Cardiac fibroblast (primary cell): ENCODE data around the gene TYRO3.

Source experiments
- DNase-seq, 2 donors: peaks; one replicate each; pipeline versions ENCODE4 v3.0.0 to v3.0.0-alpha.2; 2010; ENCODE audit warnings: low read depth in 2 of 2
- H3K4me3 ChIP-seq, 2 donors: replicated peaks in 1 of 2; 1 replicate in 1 of 2; 2 replicates in 1 of 2; pipeline ENCODE4 v1.5.1; 2011; ENCODE audit warnings: low read depth in 2 of 2, low read length in 2 of 2, mild to moderate bottlenecking in 2 of 2, moderate library complexity in 1 of 2
- TF ChIP-seq, protein P1 (sequence below): IDR thresholded peaks from one replicate; pipeline ENCODE4 v1.5.1; 2011; ENCODE audit warnings: low read depth, mild to moderate bottlenecking, low read length, inconsistent platforms

Gene TYRO3

DNA sequence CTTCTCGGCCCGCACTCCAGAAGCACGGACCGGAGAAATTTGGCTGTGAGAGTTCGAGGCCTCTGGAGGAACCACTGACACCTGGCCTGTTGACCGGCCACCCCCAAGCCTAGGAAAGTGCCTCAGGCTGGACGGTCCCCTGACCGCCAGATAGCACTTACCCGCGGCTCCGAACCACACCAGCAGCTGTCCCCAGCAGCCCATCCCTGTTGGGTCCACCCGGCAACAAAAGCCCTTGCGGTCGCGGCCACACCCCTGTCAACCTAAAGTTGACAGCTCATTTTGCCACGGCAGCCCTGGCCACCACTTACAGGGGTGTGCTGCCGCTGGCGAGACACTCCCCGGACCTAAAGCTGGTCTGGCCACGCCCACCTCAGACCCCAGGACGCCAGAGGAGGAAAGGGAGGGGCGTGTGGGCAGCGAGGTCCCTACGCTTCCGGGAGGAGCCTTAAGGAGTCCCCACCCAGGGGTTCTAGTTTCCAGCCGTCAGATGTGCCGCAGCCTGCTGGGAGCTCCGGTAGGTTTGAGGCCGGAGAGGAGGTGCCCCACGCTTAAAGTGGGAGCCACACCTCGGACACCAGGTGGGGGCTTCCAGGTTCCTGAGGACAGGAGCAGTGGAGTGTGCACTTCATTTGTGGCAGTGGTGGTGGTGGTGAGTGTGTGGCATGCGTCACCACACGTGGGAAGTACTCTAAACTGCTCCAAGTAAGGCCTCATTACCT lies 45.3 kb upstream of the TYRO3 start, which contains the start of gene LTK:
Gene LTK (minus strand): TSS at position 322 of the 722 bp plus-strand sequence. CDS start 118 bp downstream, at position 204.
- H3K4me3 ChIP-seq: peak within 1 kb of the TSS; percentile 24 to 31

DNA sequence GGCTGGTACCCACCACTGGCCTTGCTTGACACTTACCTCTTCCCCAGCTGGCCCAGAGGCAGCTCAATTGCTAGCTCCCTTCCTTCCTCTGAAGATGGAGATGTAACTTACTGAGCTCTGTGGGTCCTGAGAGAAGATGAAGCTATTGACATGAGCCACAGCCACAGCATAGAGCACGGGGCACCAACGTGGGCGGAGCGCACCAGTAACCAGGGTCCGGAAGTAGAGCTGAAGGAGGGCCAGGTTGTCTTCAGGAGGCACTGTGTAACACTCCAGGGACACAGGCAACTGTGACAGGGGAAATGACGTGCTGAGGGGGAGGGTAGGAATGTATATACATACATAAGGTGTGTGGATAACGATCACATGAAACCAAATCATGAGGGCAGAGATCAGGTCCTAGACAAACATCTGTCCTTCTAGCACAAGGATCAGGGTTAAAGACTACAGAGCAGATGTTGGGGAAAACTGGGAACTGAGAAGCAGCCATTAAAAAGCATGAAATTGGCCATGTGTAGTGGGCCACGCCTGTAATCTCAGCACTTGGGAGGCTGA lies 41.0 kb upstream of the TYRO3 start:
- DNase-seq: no peak
- TF ChIP-seq, protein P1, sequence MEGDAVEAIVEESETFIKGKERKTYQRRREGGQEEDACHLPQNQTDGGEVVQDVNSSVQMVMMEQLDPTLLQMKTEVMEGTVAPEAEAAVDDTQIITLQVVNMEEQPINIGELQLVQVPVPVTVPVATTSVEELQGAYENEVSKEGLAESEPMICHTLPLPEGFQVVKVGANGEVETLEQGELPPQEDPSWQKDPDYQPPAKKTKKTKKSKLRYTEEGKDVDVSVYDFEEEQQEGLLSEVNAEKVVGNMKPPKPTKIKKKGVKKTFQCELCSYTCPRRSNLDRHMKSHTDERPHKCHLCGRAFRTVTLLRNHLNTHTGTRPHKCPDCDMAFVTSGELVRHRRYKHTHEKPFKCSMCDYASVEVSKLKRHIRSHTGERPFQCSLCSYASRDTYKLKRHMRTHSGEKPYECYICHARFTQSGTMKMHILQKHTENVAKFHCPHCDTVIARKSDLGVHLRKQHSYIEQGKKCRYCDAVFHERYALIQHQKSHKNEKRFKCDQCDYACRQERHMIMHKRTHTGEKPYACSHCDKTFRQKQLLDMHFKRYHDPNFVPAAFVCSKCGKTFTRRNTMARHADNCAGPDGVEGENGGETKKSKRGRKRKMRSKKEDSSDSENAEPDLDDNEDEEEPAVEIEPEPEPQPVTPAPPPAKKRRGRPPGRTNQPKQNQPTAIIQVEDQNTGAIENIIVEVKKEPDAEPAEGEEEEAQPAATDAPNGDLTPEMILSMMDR: no peak
- no peak overlapping the region for H3K4me3 ChIP-seq

More for the DNA sequence above, 45.3 kb upstream of the TYRO3 start, which contains the start of gene LTK:
- TF ChIP-seq, protein P1: no peak
- DNase-seq: no peak

DNA sequence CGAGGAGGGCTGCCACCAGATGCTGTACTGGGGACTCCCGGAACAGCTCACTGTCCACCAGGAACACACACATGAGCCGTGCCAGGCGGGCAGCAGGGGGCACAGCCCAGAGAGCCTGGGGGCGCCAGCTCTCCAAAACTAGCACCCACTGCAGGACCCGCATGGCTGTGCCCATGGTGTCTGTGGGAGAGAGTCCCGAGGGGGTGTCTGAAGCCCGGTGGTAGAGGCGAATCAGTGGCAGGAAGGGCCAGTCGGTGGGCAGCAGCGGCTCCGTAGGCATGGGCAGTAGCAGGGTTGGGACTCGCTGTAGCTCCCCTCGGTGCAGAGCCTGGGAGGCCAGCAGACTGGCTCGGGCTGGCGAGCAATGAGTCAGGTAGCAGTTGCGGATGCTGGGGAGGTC lies 38.4 kb upstream of the TYRO3 start:
- TF ChIP-seq, protein P1: no peak
- DNase-seq: no peak
- H3K4me3 ChIP-seq: no peak overlapping the region

DNA sequence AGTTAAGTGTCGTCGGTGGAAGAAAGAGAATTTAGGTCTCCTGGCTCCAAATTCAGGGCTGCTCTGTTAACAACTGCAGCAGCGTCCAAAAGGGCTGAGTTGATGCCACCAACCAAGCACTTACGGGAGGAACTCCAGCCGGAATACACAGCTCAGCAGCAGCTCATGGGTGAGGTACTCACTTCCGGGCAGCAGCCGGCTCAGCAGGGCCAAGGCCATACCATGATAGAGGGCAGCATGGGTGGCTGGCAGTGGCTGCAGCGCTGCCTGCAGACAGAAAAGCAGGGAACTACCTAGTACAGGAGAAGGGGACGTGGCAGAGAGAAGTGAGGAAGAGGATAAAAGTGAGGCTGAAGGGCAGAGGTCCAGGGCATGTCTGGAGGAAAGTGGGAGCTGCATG lies 37.4 kb upstream of the TYRO3 start:
- TF ChIP-seq, protein P1: no peak
- H3K4me3 ChIP-seq: no peak overlapping the region
- no peak for DNase-seq

DNA sequence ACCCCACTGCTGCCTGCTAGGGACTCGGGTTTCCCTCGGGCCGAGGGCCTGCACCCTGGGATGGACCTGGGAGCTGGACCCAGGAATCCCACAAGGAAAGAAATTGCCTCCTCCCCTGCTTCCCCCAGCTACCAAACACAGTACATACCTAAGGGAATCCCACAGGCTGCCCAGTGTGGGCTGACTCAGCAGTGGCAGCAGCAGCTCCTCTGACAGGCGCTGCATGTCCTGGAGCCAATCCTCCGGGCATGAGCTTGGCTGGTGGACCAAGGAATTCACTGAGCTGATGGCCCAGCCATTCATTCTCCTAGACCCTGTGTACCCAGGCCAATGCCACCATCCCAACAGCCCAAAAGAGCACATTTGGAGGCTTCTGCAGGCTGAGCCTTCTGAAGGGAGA lies 35.9 kb upstream of the TYRO3 start:
- no peak for DNase-seq
- TF ChIP-seq, protein P1: no peak
- no peak overlapping the region for H3K4me3 ChIP-seq

DNA sequence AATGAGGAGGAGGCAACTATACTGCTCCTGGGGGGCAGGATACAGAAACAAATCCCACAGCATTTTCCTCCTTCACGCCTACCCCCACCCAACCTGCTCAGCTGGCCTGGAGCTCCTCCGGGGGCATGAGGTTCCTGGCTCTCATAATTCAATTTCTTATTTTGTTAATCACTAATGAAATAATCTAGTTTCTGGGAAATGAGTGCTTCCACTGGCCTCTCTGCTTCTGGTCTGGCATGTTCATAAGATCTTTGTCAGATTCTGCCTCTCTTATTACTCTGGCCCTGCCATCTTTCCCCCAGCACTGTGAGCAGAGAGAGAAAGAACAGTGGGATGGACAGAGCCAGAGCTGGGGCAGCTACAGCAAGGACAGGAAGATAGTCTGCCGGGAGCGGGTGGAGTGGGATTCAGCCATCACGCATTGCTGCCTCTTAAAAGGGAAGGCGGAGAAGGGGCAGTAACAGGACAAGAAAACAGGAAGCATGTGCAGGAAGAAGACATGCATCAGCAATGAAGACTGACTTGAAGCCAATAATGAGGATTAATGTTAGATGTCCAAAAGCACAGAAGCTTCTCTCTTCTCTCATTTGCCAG lies 28.6 kb upstream of the TYRO3 start:
- no peak overlapping the region for H3K4me3 ChIP-seq
- no peak for DNase-seq
- TF ChIP-seq, protein P1: no peak
